Endothelial cell of umbilical vein (primary cell): ENCODE results near the gene DIAPH1.

ENCODE experiments used
- CTCF ChIP-seq, 2 donors: IDR thresholded peaks; 1 replicate in 1 of 2; 2 replicates in 1 of 2; pipeline ENCODE4 v1.5.1; 2011; ENCODE audit warnings: low read length in 2 of 2, mild to moderate bottlenecking in 2 of 2, moderate library complexity in 2 of 2, control low read depth in 1 of 2, inconsistent platforms in 1 of 2, low read depth in 1 of 2; ENCODE audit not compliant: insufficient read depth in 1 of 2; ENCODE audit errors: extremely low read depth in 1 of 2
- EZH2 ChIP-seq: IDR thresholded peaks from 2 replicates; pipeline ENCODE4 v1.6.1; 2012; ENCODE audit warnings: borderline replicate concordance, low read depth, mild to moderate bottlenecking, moderate library complexity, low read length, inconsistent platforms; ENCODE audit not compliant: severe bottlenecking
- JUN ChIP-seq: IDR thresholded peaks from 2 replicates; pipeline ENCODE4 v1.6.1; 2011; ENCODE audit warnings: borderline replicate concordance, low read depth; ENCODE audit not compliant: insufficient read length, insufficient read depth
- MAX ChIP-seq: IDR thresholded peaks from 2 replicates; pipeline ENCODE4 v1.6.1; 2011; ENCODE audit not compliant: insufficient read depth, insufficient read length
- MYC ChIP-seq: IDR thresholded peaks from one replicate; pipeline ENCODE4 v1.6.1; 2011; ENCODE audit warnings: mild to moderate bottlenecking, low read depth, low read length
- POLR2A ChIP-seq: IDR thresholded peaks from 2 replicates; pipeline ENCODE4 v1.6.1; 2012; ENCODE audit warnings: low read depth, mild to moderate bottlenecking, control low read depth, low read length
- POLR2AphosphoS5 ChIP-seq: IDR thresholded peaks from 2 replicates; pipeline ENCODE4 v1.6.1; 2012; ENCODE audit warnings: low read depth, mild to moderate bottlenecking, control low read depth, low read length, moderate library complexity; ENCODE audit not compliant: insufficient read depth

DNA sequence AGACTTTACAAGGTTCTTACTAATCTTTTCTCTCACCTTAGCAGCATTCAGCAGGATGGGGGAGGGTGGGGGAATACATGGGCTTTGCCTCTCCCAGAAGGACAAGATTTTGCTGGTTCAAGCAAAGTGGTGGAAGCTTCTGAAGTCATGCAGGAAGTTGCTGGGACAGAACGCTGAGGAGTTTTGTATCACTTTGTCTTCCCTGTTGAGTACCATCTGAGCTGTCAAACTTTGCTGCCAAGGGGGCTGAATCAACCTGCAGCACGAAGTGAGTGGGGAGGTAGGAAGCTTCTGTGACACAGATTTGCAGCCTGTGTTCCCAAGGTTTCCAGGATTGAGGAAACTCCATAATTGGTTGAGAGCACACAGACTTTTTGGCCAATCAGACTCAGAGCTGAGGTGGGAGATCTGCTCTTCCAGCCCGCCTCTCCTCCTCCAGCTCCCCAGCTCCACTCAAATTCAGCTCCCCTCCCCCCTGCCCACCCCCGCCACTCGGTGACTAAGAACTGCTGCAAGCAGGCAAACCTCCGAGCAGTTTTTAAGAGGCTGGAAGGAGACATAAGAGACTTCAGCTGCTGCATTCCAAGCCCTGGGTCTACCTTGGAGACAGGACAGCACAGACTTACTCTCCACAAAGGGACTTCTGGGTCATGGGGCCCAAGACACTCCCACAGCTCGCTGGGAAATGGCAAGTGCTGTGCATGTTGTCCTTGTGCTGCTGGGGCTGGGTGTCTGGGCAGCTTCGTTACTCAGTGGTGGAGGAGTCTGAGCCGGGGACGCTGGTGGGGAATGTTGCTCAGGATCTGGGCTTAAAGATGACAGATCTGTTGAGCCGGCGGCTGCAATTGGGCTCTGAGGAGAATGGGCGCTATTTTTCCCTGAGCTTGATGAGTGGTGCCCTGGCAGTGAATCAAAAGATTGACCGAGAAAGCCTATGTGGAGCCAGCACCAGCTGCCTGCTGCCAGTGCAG is 129.9 kb downstream of the DIAPH1 start, which contains the start of gene PCDHGC5:
- TF ChIP-seq CTCF (IDR thresholded peaks at IDR 0.05; ENCODE audit: extremely low read depth in 1 of 2, insufficient read depth in 1 of 2, low read depth in 1 of 2, low read length in 2 of 2), result no peak
- TF ChIP-seq POLR2A, result no peak
- TF ChIP-seq EZH2, result no peak
- no peak for TF ChIP-seq MYC
- no peak for TF ChIP-seq MAX
- TF ChIP-seq JUN, result no peak
- TF ChIP-seq POLR2AphosphoS5, result no peak
